Pons (tissue), 1 donor: Measurements from ENCODE around the gene SLC20A1.
"Not testable (repeated sequence)": the region's sequence is repeated elsewhere in the genome, so short reads cannot be mapped to it uniquely, and the experiment has no call there.

ENCODE experiments used
- DNase-seq: peaks from one replicate; pipeline ENCODE4 v3.0.0-alpha.2; 2016; ENCODE audit warnings: low spot score

SLC20A1 gene, protein sequence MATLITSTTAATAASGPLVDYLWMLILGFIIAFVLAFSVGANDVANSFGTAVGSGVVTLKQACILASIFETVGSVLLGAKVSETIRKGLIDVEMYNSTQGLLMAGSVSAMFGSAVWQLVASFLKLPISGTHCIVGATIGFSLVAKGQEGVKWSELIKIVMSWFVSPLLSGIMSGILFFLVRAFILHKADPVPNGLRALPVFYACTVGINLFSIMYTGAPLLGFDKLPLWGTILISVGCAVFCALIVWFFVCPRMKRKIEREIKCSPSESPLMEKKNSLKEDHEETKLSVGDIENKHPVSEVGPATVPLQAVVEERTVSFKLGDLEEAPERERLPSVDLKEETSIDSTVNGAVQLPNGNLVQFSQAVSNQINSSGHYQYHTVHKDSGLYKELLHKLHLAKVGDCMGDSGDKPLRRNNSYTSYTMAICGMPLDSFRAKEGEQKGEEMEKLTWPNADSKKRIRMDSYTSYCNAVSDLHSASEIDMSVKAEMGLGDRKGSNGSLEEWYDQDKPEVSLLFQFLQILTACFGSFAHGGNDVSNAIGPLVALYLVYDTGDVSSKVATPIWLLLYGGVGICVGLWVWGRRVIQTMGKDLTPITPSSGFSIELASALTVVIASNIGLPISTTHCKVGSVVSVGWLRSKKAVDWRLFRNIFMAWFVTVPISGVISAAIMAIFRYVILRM

DNA sequence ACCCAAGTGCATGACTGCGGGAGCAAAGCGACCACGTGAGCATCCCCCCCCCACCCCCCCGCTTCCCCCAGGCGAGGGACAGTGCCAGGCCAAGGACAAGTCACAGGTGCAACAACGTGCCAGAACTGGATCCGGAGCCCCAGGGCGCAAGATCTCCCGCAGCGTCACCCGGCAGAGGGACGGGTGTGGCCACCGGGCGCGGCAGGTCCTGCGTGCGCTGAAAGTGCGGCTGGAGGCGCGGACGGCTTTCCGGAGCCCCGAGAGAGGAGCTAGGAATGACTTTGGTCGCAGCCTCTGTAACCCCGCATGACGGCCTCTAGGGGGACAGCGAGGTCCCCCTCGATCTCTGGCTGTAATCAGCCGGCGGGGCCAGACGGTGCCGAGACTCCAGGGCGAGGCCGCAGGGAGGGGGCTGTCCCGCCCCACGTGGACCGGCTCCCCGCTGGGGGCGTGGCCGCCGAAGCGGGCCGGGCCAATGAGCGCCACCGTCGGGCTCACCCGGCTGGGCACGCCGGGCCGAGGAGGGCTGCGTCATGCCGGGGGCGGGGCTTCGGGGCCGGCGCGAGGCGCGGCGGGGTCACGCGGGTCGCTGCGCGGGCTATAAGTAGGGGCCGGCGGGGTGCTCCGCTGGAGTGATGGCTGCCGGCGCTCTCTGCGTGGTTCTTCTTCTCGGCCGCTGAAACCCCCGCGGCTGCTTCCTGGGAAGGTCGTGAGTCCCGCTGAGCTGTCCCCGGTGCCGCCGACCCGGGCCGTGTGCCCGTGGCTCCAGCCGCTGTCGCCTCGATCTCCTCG, at the start of gene SLC20A1:
Gene SLC20A1, plus strand, starts transcription at position 630 of the 792 bp plus-strand sequence. CDS start 890 bp downstream, outside the sequence.
- DNase-seq = peak; percentile 95

DNA sequence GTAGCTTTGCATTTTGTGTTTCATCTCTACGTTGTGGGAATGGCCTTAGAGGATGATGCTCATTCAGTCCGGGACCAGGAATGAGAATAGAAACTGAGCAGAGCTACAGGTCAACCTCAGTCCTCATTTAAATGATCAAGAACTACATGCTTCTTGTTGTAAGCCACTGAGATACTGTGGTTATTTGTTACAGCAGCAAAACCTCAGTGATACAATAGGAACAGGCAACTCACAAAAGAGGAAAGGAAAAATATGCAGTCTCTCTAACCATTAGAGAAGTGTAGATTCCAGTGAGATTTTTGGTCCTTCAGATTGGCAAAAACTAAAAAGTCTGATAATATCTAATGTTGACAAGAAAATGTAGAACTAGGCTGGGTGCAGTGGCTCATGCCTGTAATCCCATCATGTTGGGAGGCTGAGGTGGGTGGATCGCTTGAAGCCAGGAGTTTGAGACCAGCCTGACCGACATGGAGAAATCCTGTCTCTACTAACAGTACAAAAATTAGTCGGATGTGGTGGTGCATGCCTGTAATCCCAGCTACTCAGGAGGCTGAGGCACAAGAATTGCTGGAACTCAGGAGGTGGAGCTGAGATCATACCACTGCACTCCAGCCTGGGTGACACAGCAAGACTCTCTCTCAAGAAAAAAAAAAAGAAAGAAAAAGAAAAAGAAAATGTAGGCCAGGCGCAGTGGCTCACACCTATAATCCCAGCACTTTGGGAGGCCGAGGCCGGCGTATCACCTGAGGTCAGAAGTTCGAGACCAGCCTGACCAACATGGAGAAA, 48.0 kb upstream of the SLC20A1 start:
- no peak for DNase-seq

DNA sequence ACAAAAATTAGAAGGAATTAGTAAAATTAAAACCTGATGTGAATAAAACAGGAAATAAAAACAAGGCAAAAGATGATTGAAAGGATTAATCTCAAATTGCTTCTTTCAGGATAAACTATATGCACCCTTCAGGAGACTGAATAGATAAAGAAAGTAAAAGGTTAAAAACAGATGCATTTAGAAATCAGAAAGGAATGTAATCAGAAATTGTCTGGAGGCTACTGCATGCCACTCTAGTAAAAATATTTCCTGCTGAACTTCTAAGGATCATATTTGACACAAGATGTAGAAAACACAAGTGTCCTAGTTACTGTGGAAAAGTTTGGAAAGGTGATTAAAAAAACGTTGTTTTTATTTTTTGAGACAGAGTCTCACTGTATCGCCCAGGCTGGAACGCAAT, 45.1 kb upstream of the SLC20A1 start:
- DNase-seq = no peak

DNA sequence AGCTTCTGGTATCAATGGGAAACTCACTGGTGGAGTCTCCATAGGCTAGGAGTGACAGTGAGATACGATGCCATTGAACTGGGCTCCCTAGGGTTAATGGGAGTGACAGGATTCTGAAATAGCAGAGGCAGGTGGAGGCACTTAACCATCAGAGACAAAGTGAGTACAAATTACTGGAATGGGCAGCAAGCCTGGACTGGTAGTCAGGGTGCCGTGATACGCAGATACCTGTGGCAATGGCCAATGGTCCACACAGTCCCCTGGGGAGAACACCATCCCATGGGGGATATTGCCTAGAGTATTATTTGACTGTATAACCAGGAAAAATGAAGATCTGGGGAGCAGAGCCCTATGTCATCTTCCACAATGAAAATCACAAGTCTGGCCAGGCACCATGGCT, 44.0 kb upstream of the SLC20A1 start:
- DNase-seq = no peak

DNA sequence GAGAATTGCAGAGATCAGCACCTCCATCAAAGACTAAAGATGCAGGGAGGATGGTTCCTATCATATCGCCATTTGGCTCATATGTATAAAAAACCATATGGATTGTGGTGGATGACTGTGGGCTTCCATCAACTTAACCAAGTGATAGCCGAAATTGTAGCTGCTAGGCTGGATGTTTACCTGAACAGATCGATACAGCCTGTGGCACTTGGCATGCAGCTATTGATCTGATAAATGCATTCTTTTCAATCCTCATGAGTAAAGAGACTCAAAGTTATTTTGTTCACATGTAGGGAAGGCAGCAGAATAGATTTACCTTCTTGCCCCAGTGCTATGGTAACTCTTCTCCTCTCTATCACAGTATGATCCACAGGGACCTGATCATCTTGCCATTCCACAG, 42.8 kb upstream of the SLC20A1 start:
- DNase-seq = no peak

DNA sequence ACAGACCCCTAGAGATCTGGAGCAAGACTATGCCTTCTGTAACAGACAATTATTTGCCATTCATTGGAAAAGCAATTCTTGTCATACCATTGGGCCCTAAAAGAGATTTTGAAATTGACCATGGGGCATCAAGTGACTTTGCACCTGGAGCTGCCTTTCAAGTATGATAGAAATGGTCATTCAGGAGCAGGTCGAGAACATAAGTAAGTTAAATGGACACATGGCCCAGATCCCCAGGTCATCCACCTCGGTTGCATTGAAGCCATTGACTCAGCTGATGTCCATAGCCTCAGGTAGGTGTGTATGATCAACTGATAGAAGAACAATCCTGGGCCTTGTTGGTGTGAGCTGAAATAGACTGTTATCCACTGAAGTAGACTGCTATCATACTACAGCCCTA, 42.0 kb upstream of the SLC20A1 start:
- no peak for DNase-seq

DNA sequence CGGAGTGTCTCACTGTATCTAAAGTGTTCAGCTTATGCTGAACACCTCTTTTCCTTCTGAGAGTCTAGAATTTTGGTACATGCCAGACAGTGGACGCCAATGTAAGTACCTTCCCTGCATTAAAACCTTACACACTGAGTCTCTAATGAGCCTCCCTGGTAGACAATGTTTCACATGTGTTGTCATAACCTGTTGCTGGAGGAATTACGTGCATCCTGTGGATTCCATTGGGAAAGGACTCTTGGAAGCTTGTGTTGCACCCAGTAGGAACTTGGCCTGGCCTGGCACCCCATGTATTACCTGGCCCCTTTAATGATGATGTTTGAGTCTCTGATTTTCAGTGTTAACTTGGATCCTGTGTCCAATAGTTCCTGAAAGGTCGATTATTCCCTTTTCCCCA, 40.8 kb upstream of the SLC20A1 start:
- no peak for DNase-seq

DNA sequence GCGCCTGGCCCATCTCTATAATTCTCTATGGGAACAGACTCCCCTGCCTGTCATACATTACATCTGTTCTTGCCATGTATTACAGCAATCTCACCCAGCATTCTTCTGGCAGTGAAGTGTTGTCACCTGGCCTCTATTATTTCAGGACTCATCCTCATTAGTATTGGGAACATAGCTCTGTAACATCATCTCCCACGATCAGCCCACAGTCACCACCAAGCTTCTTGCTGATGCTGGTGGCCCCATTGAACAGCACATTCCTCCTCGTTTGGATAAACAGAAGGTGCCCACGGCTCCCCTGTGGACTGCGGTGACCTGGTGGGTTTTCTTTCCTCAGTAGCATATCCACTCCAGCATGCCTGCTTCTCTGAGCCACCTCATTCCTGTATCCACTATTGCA, 39.8 kb upstream of the SLC20A1 start:
- no peak for DNase-seq

DNA sequence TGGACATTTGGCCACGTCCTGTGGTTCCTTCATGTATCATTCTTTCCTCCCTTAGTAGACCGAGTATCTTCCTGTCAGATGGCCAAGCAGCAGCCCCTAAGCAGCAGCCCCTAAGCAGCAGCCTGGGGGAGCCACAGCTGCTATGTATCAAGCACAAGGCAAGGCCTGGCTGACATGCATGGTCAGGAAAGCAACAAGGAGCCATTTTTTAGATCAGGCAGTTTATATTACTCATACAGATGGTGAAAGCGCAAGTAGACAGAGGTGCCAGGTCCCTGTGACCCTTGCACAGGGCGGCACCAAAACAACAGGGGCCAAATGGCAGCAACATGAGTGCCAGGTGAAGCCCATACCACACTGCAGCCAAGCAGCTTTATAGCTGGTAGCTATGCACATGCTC, 39.2 kb upstream of the SLC20A1 start:
- no peak for DNase-seq

DNA sequence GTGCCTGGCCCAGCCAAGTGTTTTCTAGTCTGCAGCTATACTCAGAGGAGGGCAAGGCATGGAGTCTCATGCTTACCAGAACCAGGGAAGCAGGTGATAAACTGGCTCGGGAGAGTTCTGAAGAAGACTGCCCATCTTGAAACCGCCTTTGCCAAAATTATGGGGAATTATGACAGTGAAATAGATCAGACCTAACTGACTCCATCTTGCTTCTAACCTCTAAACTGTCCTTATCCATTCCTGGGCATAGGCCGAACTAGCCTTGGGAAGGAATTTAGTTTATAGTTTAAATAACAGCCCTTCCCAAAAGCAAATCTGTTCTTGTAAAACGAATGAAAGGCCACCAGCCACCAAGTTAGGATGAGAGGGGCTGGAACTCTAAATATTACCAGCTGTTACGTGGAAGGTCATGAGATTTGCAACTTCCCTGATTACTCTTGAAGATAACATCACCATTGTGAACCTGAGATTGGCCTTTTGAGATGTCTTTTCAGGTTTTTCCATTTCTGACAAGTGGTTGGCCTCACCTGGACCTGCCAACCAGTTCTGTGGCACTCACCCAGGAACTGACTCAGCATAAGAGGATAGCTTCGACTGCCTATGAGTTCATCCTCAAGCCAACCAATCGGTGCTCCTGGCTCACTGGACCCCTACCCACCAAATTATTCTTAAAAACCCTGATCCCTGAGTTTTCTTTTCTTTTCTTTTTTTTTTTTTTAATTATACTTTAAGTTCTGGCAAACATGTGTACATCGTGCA, 37.9 kb upstream of the SLC20A1 start:
- DNase-seq = no peak

DNA sequence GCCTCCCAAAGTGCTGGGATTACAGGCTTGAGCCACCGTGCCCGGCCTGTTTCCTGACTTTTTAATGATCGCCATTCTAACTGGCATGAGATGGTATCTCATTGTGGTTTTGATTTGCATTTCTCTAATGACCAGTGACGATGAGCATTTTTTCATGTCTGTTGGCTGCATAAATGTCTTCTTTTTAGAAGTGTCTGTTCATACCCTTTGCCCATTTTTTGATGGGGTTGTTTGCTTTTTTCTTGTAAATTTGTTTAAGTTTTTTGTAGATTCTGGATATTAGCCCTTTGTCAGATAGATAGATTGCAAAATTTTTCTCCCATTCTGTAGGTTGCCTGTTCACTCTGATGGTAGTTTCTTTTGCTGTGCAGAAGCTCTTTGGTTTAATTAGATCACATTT, 36.4 kb upstream of the SLC20A1 start:
- not testable (repeated sequence) for DNase-seq

DNA sequence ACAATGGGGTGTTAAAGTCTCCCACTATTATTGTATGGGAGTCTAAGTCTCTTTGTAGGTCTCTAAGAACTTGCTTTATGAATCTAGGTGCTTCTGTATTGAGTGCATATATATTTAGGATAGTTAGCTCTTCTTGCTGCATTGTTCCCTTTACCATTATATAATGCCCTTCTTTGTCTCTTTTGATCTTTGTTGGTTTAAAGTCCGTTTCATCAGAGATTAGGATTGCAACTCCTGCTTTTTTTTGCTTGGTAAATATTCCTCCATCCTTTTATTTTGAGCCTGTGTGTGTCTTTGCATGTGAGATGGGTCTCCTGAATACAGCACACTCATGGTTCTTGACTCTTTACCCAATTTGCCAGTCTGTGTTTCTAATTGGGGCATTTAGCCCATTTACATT, 33.5 kb upstream of the SLC20A1 start:
- not testable (repeated sequence) for DNase-seq

DNA sequence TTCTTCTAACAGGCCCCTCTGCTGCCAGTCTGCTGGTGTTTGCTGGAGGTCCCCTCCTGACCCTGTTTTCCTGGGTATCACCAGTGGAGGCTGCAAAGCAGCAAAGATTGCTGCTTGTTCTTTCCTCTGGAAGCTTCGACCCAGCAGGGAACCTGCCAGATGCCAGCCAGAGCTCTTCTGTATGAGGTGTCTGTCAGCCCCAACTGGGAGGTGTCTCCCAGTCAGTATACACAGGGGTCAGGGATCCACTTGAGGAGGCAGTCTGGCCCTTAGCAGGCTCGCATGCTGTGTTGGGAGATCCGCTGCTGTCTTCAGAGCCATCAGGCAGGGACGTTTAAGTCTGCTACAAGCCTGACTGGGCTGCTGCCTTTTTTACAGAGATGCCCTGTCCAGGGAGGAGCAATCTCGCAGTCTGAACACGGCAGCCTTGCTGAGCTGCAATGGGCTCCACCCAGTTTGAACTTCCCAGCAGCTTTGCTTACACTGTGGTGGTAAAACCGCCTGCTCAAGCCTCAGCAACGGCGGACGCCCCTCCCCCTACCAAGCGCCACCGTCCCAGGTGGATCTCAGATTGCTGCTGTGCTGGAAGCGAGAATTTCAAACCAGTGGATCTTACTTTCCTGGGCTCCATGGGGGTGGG, 31.4 kb upstream of the SLC20A1 start:
- DNase-seq = no peak

DNA sequence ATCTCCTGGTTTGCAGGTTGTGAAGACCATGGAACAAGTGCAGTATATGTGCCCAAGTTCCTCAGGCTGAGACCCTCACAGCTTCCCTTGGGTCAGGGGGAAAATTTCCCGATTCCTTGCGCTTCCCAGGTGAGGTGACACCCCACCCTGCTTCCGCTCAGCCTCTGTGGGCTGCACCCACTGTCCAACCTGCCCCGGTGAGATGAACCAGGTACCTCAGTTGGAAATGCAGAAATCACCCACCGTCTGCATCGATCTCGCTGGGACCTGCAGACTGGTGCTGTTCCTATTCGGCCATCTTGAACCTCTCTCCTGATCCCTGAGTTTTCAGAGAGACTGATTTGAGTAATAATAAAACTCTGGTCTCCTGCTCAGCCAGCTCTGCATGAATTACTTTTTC, 30.7 kb upstream of the SLC20A1 start:
- no peak for DNase-seq

DNA sequence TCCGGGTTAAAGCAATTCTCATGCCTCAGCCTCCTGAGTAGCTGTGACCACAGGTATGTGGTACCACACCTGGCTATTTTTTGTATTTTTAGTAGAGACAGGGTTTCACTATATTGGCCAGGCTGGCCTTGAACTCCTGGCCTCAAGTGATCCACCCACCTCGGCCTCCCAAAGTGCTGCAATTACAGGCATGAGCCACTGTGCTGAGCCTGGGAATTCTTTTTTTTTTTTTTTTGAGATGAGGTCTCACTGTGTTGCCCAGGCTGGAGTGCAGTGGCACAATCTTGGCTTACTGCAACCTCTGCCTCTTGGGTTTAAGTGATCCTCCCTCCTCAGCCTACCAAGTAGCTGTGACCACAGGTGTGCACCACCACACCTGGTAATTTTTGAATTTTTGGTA, 29.9 kb upstream of the SLC20A1 start:
- not testable (repeated sequence) for DNase-seq

DNA sequence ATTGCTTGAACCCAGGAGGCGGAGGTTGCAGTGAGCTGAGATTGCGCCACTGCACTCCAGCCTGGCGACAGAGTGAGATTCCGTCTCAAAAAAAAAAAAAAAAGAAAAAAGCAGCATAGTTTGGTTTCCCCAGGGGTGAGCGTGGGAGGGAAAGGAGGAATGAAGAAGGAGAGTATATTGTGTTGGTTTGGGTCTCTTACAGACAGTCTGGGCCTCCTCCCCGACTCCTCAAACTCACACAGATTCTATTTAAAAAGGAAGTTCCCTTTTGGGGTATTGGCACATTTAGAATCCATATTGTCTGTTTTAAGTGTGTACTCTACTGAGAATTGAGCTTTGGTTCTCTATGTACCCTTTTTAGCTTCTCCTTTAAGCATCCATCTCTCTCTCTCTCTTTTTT, 27.4 kb upstream of the SLC20A1 start:
- DNase-seq = no peak

DNA sequence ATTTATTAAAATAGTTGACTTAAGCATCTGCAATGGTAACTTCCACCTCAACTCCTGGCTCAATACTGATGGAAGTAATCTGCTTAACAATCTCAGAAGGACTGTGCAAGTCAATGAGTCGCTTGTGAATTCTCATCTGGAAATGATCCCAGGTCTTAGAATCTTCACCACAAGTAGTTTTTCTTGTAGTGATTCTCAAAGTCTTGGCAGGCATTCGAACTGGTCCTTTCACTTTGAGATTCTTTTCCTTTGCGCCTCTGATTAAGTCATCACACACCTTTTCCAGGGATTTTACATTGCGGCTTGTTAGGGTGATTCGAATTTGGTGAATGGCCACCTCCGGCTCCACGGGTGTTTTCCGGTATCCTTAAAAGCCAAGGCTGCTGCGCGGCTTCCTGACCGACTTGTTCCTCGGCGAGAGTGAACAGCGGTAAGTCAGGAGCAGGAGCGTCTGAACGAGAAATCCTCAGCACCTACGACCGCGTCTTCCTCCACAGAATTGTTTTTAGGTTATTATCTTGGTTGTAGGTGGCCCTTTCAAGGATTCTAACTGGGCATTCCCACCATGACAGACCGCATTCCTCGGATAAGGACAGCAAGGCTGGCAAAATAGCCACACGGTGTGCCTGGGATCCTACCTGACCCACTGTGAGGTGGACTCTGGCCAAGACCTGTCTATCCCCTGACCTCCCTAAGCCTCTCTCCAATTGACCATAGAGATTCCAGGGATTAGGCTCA, 23.8 kb upstream of the SLC20A1 start:
- no peak for DNase-seq

DNA sequence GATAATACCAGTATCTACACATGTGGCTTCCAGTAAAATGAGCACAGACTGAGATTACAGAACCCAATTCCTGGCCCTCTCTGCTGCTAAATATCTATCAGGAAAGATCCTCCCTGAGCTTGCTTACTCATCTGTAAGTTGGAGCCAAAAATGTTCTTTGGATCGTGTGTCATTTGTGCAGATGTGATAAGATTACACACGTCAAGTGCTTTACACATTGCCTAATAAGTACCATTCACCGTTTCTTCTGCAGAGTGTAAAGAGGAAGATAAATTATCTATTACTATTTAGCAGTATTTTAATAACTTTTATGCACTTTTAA, 23.2 kb upstream of the SLC20A1 start:
- DNase-seq = no peak

DNA sequence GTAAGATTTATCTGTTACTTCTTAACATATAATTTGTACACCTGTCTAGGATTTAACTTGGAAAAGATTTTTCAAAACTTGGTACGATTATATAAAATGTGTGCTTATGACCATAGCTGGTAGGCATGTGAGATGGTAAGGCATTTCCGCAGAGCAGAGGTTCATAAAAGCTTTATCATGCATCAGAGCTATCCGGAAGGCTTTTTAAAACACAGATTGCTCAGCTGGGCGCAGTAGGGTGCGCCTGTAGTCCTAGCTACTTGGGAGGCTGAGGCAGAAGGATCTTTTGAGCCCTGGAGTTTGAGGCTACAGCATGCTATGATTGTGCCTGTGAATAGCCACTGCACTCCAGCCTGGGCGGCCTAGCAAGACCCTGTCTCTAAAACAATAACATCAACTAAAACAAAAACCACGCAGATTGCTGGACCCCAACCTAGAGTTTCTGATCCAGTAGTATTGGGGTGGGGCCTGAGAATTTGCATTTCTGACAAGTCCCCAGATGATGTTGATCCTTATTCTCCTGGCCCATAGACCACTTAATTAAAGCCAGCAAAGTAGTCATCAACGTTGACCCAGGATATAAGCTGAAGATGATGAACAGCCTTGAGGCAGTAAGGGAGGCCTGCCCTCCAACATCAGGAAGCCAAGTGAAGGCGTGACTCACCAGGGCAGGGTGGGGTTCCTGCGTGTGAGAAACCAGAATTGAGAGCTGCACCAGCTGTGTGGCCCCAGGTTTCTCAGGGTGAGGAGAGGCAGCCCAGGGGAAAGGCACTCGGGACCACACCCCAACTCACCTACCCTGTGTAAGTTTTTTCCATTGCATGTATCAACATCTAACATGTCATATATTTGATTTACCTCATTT, 21.6 kb upstream of the SLC20A1 start:
- no peak for DNase-seq
